G401.6 (cell line): ENCODE data around the gene COG4.

Experiments
- FAIRE-seq: peaks from 2 replicates; lab custom pipeline; 2012; peaks lifted over from hg19 to GRCh38; lab: Jason Lieb, UNC

The COG4 gene

GRCh38 chr16:70478912-70479341, 44.4 kb downstream of the COG4 start:
- no peak for FAIRE-seq

- FAIRE-seq: no peak
Observed at GRCh38 chr16:70478169-70478568, 45.2 kb downstream of the COG4 start.

- no peak for FAIRE-seq
Observed at GRCh38 chr16:70476272-70477020, 46.9 kb downstream of the COG4 start.

- no peak for FAIRE-seq
Observed at GRCh38 chr16:70475054-70475871, 48.1 kb downstream of the COG4 start.

GRCh38 chr16:70474320-70475053, 48.9 kb downstream of the COG4 start:
- FAIRE-seq: no peak

GRCh38 chr16:70473446-70474319, 49.7 kb downstream of the COG4 start:
- FAIRE-seq: no peak

GRCh38 chr16:70472786-70473433, 50.4 kb downstream of the COG4 start:
- FAIRE-seq: no peak

GRCh38 chr16:70470927-70471341, 52.4 kb downstream of the COG4 start:
- FAIRE-seq: no peak

- FAIRE-seq: no peak
Observed at GRCh38 chr16:70470141-70470926, 53.0 kb downstream of the COG4 start.

GRCh38 chr16:70468776-70469525, 54.4 kb downstream of the COG4 start:
- FAIRE-seq: no peak

GRCh38 chr16:70467608-70468007, 55.7 kb downstream of the COG4 start:
- no peak for FAIRE-seq

GRCh38 chr16:70467113-70467512, 56.2 kb downstream of the COG4 start:
- FAIRE-seq: no peak

- no peak for FAIRE-seq
Observed at GRCh38 chr16:70466805-70467076, 56.6 kb downstream of the COG4 start.

- no peak for FAIRE-seq
Observed at GRCh38 chr16:70465999-70466804, 57.2 kb downstream of the COG4 start.

- FAIRE-seq: no peak
Observed at GRCh38 chr16:70463235-70463634, 60.1 kb downstream of the COG4 start.

GRCh38 chr16:70460737-70461261, 62.6 kb downstream of the COG4 start:
- no peak for FAIRE-seq

- FAIRE-seq: no peak
Observed at GRCh38 chr16:70457446-70458166, 65.7 kb downstream of the COG4 start.

GRCh38 chr16:70455910-70456309, 67.4 kb downstream of the COG4 start:
- no peak for FAIRE-seq
